B cell (primary cell): ENCODE measurements around the gene AZU1.

Experiments used
- CTCF ChIP-seq: fragments of 200-600 bp; IDR thresholded peaks from one replicate; pipeline ENCODE4 v1.8.0; 2022; ENCODE audit warnings: antibody characterized with exemption, mild to moderate bottlenecking
- EZH2 ChIP-seq: IDR thresholded peaks from 2 replicates; pipeline ENCODE4 v1.6.1; 2012; ENCODE audit warnings: borderline replicate concordance, low read depth, mild to moderate bottlenecking, moderate library complexity, low read length; ENCODE audit not compliant: insufficient read depth, poor library complexity, severe bottlenecking

- TF ChIP-seq CTCF (no peak), EZH2 (no peak)
Observed at GRCh38 chr19:845707-846521, 18.3 kb downstream of the AZU1 start.
